ENCODE measurements around the gene DUSP15. TPM values are rescaled to one million over a fixed set of nuclear protein-coding genes. Genes with fewer than 3 reads are reported as not detected.

DUSP15 gene
- total RNA-seq, 2 donors from 2014 or later: 3.8 to 7.2 TPM

DNA sequence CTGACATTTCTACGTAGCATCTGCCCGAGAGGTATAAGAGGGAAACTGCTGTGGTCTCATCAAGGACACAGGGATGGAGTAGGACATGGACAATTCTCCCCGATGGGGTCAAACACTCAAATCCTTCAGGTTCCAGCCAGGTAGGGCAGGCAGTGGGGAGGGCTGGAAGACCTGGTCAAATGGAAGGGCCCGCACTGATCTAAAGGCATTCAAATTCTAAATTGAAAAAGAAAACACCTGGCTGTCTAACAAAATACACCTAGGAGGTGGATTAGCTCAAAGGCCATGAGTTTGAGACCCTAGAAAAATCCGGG lies 8.2 kb downstream of the DUSP15 start:
- Mint-ChIP-seq H3K4me3 (peak overlapping the region; percentile 71), H3K36me3 (ENCODE audit: low read depth) (no peaks in the 10 kb centered on the region), H3K4me1 (peaks cover 9% of the 10 kb centered on the region), H3K27ac (peak overlapping the region; percentile 94), H3K27me3 (ENCODE audit: insufficient read depth) (peaks cover 27% of the 10 kb centered on the region), H3K9me3 (no peaks in the 10 kb centered on the region)
- Histone ChIP-seq H3K36me3 (ENCODE audit: control insufficient read depth, insufficient read depth, low read length) (no peaks in the 10 kb centered on the region), H3K27ac (ENCODE audit: low read depth, low read length) (no peak overlapping the region), H3K9me3 (ENCODE audit: control insufficient read depth, low read length) (no peaks in the 10 kb centered on the region), H3K27me3 (ENCODE audit: control insufficient read depth, insufficient read depth, low read length, poor library complexity, severe bottlenecking) (no peaks in the 10 kb centered on the region), H3K4me3 (ENCODE audit: low read length) (peak overlapping the region; percentile 79), H3K4me1 (ENCODE audit: control insufficient read depth, insufficient read depth, low read length) (no peaks in the 10 kb centered on the region), H3K9ac (ENCODE audit: extremely low read depth, low read length, poor library complexity, severe bottlenecking) (no peak overlapping the region)
- WGBS, 2 experiments (ENCODE audit: insufficient coverage in 1 of 2, insufficient read length in 1 of 2): 38 to 44% methylated on average over 1 to 5 of the region's 5 CpGs
- TF ChIP-seq, protein P1, sequence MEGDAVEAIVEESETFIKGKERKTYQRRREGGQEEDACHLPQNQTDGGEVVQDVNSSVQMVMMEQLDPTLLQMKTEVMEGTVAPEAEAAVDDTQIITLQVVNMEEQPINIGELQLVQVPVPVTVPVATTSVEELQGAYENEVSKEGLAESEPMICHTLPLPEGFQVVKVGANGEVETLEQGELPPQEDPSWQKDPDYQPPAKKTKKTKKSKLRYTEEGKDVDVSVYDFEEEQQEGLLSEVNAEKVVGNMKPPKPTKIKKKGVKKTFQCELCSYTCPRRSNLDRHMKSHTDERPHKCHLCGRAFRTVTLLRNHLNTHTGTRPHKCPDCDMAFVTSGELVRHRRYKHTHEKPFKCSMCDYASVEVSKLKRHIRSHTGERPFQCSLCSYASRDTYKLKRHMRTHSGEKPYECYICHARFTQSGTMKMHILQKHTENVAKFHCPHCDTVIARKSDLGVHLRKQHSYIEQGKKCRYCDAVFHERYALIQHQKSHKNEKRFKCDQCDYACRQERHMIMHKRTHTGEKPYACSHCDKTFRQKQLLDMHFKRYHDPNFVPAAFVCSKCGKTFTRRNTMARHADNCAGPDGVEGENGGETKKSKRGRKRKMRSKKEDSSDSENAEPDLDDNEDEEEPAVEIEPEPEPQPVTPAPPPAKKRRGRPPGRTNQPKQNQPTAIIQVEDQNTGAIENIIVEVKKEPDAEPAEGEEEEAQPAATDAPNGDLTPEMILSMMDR (conservative IDR thresholded peaks at IDR 0.05): no peak
- no peak for DNase-seq

DNA sequence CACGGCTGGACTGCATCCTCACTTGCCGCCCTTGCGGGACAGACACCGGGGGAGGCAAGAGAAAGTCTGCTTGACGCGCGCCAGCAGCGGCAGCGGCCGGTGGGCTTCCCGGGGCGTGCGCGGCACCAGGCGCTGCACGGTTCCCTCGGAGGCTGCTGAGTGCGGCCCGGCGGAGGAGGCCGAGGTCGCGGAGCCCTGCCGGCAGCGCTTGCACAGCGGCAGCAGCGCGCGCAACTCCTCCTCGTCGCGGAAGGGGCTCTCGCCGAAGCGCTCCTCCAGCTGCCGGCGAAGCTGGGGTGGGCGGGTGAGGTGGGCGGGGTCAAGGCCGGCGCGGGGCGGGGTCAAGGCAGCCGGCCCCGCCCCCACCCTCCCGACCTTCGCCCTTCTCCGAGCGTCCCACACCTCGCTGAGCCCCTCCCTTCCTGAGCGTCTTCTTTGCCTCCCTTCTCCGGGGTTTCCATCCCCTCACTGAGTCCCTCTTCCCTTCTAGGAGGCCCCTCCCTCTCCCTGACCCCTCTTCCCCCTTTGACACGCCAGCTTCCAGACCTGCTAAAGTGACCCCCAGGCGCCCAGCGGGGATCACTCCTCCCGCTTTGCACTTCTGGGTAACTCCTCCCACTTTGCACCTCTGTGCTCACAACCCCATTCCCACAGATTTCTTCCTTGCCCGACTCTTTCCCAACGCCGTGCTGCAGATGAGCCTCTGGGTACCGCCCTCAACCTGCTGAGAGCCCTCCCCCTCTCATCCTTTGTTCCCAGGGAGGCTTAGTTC lies 8.8 kb downstream of the DUSP15 start:
- H3K4me1 Mint-ChIP-seq: peaks cover 9% of the 10 kb centered on the region
- H3K4me1 ChIP-seq (ENCODE audit: control insufficient read depth, insufficient read depth, low read length): no peaks in the 10 kb centered on the region
- peak overlapping the region; percentile 80 for H3K4me3 ChIP-seq (ENCODE audit: low read length)
- no peaks in the 10 kb centered on the region for H3K36me3 ChIP-seq (ENCODE audit: control insufficient read depth, insufficient read depth, low read length)
- H3K9ac ChIP-seq (ENCODE audit: extremely low read depth, low read length, poor library complexity, severe bottlenecking): peak overlapping the region; percentile 57
- H3K27me3 ChIP-seq (ENCODE audit: control insufficient read depth, insufficient read depth, low read length, poor library complexity, severe bottlenecking): no peaks in the 10 kb centered on the region
- peak overlapping the region; percentile 81 for H3K27ac ChIP-seq (ENCODE audit: low read depth, low read length)
- peak overlapping the region; percentile 71 for H3K4me3 Mint-ChIP-seq
- no peaks in the 10 kb centered on the region for H3K36me3 Mint-ChIP-seq (ENCODE audit: low read depth)
- H3K9me3 Mint-ChIP-seq: no peaks in the 10 kb centered on the region
- TF ChIP-seq, protein P1 (conservative IDR thresholded peaks at IDR 0.05): no peak
- H3K9me3 ChIP-seq (ENCODE audit: control insufficient read depth, low read length): no peaks in the 10 kb centered on the region
- H3K27ac Mint-ChIP-seq: peak overlapping the region; percentile 94
- 0 to 6% methylated on average over 24 to 60 of the region's 60 CpGs for whole genome bisulfite sequencing, 2 experiments (ENCODE audit: insufficient coverage in 1 of 2, insufficient read length in 1 of 2)
- H3K27me3 Mint-ChIP-seq (ENCODE audit: insufficient read depth): peaks cover 21% of the 10 kb centered on the region
- peak; percentile 95 for DNase-seq

DNA sequence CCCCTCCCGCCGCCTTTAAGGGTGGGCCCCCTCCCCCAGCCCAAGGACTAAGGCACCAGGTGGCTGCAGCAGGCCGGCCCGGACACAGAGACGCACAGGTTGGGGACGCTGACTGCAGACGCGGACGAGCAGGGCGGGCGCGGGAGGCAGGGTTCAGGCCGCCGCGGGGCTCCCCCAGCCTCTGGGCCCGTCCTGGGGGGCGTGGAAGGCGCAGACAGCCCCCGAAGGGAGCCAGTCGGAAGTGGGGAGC lies 9.3 kb downstream of the DUSP15 start:
- peak overlapping the region; percentile 57 for H3K9ac ChIP-seq (ENCODE audit: extremely low read depth, low read length, poor library complexity, severe bottlenecking)
- Mint-ChIP-seq H3K27me3 (ENCODE audit: insufficient read depth) (peaks cover 17% of the 10 kb centered on the region), H3K27ac (no peak overlapping the region), H3K4me1 (peaks cover 9% of the 10 kb centered on the region), H3K36me3 (ENCODE audit: low read depth) (no peaks in the 10 kb centered on the region), H3K4me3 (peak overlapping the region; percentile 71), H3K9me3 (no peaks in the 10 kb centered on the region)
- WGBS, 2 experiments (ENCODE audit: insufficient coverage in 1 of 2, insufficient read length in 1 of 2): 0 to 1% methylated on average over 9 to 20 of the region's 20 CpGs
- no peaks in the 10 kb centered on the region for H3K27me3 ChIP-seq (ENCODE audit: control insufficient read depth, insufficient read depth, low read length, poor library complexity, severe bottlenecking)
- DNase-seq: peak; percentile 84
- peak overlapping the region; percentile 80 for H3K4me3 ChIP-seq (ENCODE audit: low read length)
- TF ChIP-seq, protein P1 (conservative IDR thresholded peaks at IDR 0.05): no peak
- no peaks in the 10 kb centered on the region for H3K36me3 ChIP-seq (ENCODE audit: control insufficient read depth, insufficient read depth, low read length)
- H3K27ac ChIP-seq (ENCODE audit: low read depth, low read length): peak overlapping the region; percentile 81
- no peaks in the 10 kb centered on the region for H3K9me3 ChIP-seq (ENCODE audit: control insufficient read depth, low read length)
- no peaks in the 10 kb centered on the region for H3K4me1 ChIP-seq (ENCODE audit: control insufficient read depth, insufficient read depth, low read length)

Data from endodermal cell (in vitro differentiated cells).